Suppressor macrophage treated with lipopolysaccharide for 4 hours (primary cell): ENCODE measurements around the gene BCAN.

Experiments used
- DNase-seq: peaks from one replicate; pipeline ENCODE4 v3.0.0-alpha.2; 2020

Gene BCAN

GRCh38 chr1:156663178-156663577 lies 21.3 kb downstream of the BCAN start:
- no peak for DNase-seq

- no peak for DNase-seq
Measured at GRCh38 chr1:156664046-156664766, 22.3 kb downstream of the BCAN start.

- peak; percentile 59 for DNase-seq
Measured at GRCh38 chr1:156664767-156665411, 23.0 kb downstream of the BCAN start.

GRCh38 chr1:156665539-156665938 lies 23.6 kb downstream of the BCAN start:
- DNase-seq = no peak

GRCh38 chr1:156666862-156667609 lies 25.1 kb downstream of the BCAN start:
- DNase-seq = no peak

- no peak for DNase-seq
Measured at GRCh38 chr1:156667610-156667967, 25.7 kb downstream of the BCAN start.

- no peak for DNase-seq
Measured at GRCh38 chr1:156667968-156668709, 26.2 kb downstream of the BCAN start.

- no peak for DNase-seq
Measured at GRCh38 chr1:156668801-156669637, 27.1 kb downstream of the BCAN start.

GRCh38 chr1:156669794-156670193 lies 27.9 kb downstream of the BCAN start:
- DNase-seq = no peak

GRCh38 chr1:156670359-156670758 lies 28.4 kb downstream of the BCAN start:
- no peak for DNase-seq

- no peak for DNase-seq
Measured at GRCh38 chr1:156670791-156671190, 28.9 kb downstream of the BCAN start.

GRCh38 chr1:156671804-156672203 lies 29.9 kb downstream of the BCAN start:
- no peak for DNase-seq

- DNase-seq = peak; percentile 41
Measured at GRCh38 chr1:156673387-156674121, 31.6 kb downstream of the BCAN start.

GRCh38 chr1:156675210-156676113 lies 33.5 kb downstream of the BCAN start:
- DNase-seq = no peak

GRCh38 chr1:156676114-156676819 lies 34.4 kb downstream of the BCAN start:
- no peak for DNase-seq

- peak; percentile 35 for DNase-seq
Measured at GRCh38 chr1:156676820-156677615, 35.1 kb downstream of the BCAN start, which contains the start of gene NES. Gene NES (minus strand): TSS chr1:156677407. CDS start chr1:156677264, 143 bp downstream.

GRCh38 chr1:156677616-156678596 lies 36.0 kb downstream of the BCAN start:
- peak; percentile 61 for DNase-seq

GRCh38 chr1:156680056-156680455 lies 38.1 kb downstream of the BCAN start:
- DNase-seq = no peak
